Activated CD4-positive, alpha-beta T cell treated with anti-CD3 and anti-CD28 coated beads, Interleukin-2, amount 10 ng/mL, durations not matched to agents 7 days and 5 days (primary cell): ENCODE measurements around the gene ITGA5. TPM values are rescaled to one million over a fixed set of nuclear protein-coding genes. Genes with fewer than 3 reads are reported as not detected.

Experiments used
- CTCF ChIA-PET: fragments of 350-600 bp; sonication (Branson Sonifier 250); formaldehyde crosslinking; loops from one replicate; lab custom pipeline; 2021; ENCODE audit warnings: antibody characterized with exemption; lab: Charles Lee
- POLR2A ChIA-PET: fragments of 350-600 bp; sonication (Branson Sonifier 250); formaldehyde crosslinking; loops from one replicate; lab custom pipeline; 2021; ENCODE audit warnings: antibody characterized with exemption; lab: Charles Lee
- DNase-seq: peaks from one replicate; pipeline ENCODE4 v3.0.0-alpha.2; 2020
- H3K27ac Mint-ChIP-seq: one replicate; pipeline ENCODE4 v1.8.0; 2021; ENCODE audit warnings: mild to moderate bottlenecking, moderate library complexity, mixed read lengths
- H3K27me3 Mint-ChIP-seq: one replicate; pipeline ENCODE4 v1.8.0; 2021; ENCODE audit warnings: mixed read lengths
- H3K36me3 Mint-ChIP-seq: one replicate; pipeline ENCODE4 v1.8.0; 2021; ENCODE audit warnings: low read depth, mixed read lengths
- H3K4me1 Mint-ChIP-seq: one replicate; pipeline ENCODE4 v1.8.0; 2021; ENCODE audit warnings: mixed read lengths
- H3K4me3 Mint-ChIP-seq: one replicate; pipeline ENCODE4 v1.8.0; 2021; ENCODE audit warnings: mild to moderate bottlenecking, moderate library complexity, mixed read lengths
- H3K9me3 Mint-ChIP-seq: one replicate; pipeline ENCODE4 v1.8.0; 2021; ENCODE audit warnings: mixed read lengths
- total RNA-seq, 2 experiments: library from RNA; stranded (reverse); gene quantifications; one replicate each; pipeline ENCODE4 v1.2.3, GENCODE V29; 2021

ITGA5 gene
- total RNA-seq, 2 experiments from 2014 or later = 83.5 to 88.7 TPM

DNA sequence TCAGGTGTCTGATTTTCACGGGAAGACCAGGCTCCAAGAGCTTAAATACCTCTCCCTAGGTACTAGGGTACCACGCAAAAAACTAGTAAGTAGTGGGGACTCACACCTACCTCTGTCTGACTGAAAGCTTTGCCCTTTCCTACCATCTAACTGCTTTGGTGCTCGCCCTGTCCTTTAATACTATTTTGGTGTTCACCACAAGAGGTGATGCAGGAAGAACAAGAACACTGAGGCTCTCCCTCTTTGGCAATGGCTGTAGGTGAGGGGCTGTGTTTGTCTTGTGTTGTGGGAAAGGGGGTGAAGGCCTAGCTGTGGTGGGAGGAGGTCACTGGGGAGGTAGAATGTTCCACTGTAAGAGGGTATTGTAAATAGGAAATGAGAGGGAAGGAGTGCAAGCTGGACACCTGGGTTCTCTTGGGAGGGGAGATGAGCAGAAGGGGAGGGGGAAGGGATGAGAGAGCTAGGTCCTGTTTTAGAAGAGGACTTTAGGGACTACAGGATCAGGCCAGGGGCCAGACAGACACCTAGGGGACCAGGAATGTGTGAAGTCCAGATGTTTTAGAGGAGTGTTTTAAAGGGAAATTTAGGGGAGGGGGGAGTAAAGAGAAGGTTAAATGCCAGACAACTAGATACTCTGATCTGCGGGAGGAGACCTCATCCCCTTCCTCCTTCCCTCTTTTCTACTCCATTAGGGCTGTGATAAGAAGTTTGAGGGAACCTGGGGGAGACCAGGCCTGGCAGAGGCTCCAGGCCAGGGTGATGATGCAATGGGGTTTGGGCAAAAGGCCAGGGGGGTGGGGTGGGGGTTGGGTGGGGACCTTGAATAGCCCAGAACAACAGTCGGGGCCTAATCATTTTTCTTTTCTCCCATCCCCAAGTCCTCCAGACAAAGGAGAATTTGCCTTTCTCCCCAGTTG lies 2.1 kb downstream of the ITGA5 start:
- Mint-ChIP-seq H3K4me1 (peaks cover 79% of the 10 kb centered on the region), H3K27me3 (peaks cover 13% of the 10 kb centered on the region), H3K9me3 (no peaks in the 10 kb centered on the region), H3K4me3 (peak overlapping the region; percentile 98), H3K27ac (peak overlapping the region; percentile 94), H3K36me3 (peaks cover 17% of the 10 kb centered on the region)
- CTCF ChIA-PET = interaction anchor here (0.8 to 7.3 kb wide), 10 partner anchors 11 to 203 kb away, joined by 3 to 64 read pairs (median 6); no protein-coding TSS in a partner anchor
- DNase-seq = no peak
- POLR2A ChIA-PET = no interaction called here

- Mint-ChIP-seq H3K4me3 (no peak overlapping the region), H3K4me1 (peaks cover 77% of the 10 kb centered on the region)
- DNase-seq = no peak
Measured at GRCh38 chr12:54415221-54415929, 3.7 kb downstream of the ITGA5 start.

GRCh38 chr12:54413284-54414190 lies 5.5 kb downstream of the ITGA5 start:
- Mint-ChIP-seq H3K4me3 (peak overlapping the region; percentile 78), H3K27me3 (no peaks in the 10 kb centered on the region), H3K27ac (peak overlapping the region; percentile 95), H3K36me3 (peaks cover 25% of the 10 kb centered on the region), H3K9me3 (no peaks in the 10 kb centered on the region), H3K4me1 (peaks cover 72% of the 10 kb centered on the region)
- ChIA-PET POLR2A (interaction anchor here (0.9 kb wide), 1 partner anchor 10 kb away, joined by 3 read pairs; no protein-coding TSS in a partner anchor), CTCF (interaction anchor here (1.1 to 4.6 kb wide), 6 partner anchors 9 to 34 kb away, joined by 3 to 58 read pairs (median 11); no protein-coding TSS in a partner anchor)
- peak; percentile 89 for DNase-seq

More at GRCh38 chr12:54415221-54415929, 3.7 kb downstream of the ITGA5 start:
- CTCF ChIA-PET = interaction anchor here (0.9 to 7.3 kb wide), 11 partner anchors 9 to 202 kb away, joined by 3 to 64 read pairs (median 4); no protein-coding TSS in a partner anchor
- Mint-ChIP-seq H3K27me3 (no peaks in the 10 kb centered on the region), H3K9me3 (no peaks in the 10 kb centered on the region), H3K36me3 (peaks cover 24% of the 10 kb centered on the region), H3K27ac (peak overlapping the region; percentile 94)
- POLR2A ChIA-PET = interaction anchor here (0.5 to 0.7 kb wide), 2 partner anchors 134 to 1315 kb away, joined by 3 to 4 read pairs; no protein-coding TSS in a partner anchor

- peak; percentile 24 for DNase-seq
- no peaks in the 10 kb centered on the region for H3K9me3 Mint-ChIP-seq
- POLR2A ChIA-PET = interaction anchor here (0.6 to 0.9 kb wide), 3 partner anchors 9 to 174 kb away, joined by 3 read pairs; partner anchors contain the start of gene GTSF1
- H3K27ac Mint-ChIP-seq = peak overlapping the region; percentile 95
- CTCF ChIA-PET = interaction anchor here (1.1 to 4.6 kb wide), 5 partner anchors 9 to 33 kb away, joined by 3 to 58 read pairs (median 11); no protein-coding TSS in a partner anchor
- H3K4me1 Mint-ChIP-seq = peaks cover 74% of the 10 kb centered on the region
- H3K36me3 Mint-ChIP-seq = peaks cover 27% of the 10 kb centered on the region
- no peaks in the 10 kb centered on the region for H3K27me3 Mint-ChIP-seq
- H3K4me3 Mint-ChIP-seq = peak overlapping the region; percentile 78
Measured at GRCh38 chr12:54412786-54413185, 6.3 kb downstream of the ITGA5 start.

DNA sequence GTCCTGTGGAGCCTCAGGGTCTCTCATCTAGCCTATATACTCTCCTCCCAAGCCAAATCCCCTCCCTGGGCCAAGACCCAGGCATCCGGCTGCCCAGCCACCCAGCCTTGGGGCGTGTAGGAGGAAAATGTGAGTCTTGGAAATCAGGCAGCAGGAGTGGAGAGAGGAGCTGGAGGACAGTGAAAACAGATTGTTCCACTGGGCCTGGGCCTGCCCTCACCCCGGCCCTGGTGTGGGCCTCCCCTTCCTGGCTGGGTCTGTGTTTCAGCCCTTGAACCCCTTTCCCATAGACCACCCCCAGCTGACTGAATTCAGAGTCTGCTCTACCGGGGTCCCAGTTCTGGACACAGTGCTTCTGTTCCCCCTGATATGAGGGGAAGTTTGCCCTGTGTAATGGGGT lies 6.7 kb downstream of the ITGA5 start:
- no peaks in the 10 kb centered on the region for H3K9me3 Mint-ChIP-seq
- ChIA-PET CTCF (interaction anchor here (1.1 to 4.6 kb wide), 7 partner anchors 8 to 87 kb away, joined by 3 to 58 read pairs (median 11); no protein-coding TSS in a partner anchor), POLR2A (interaction anchor here (0.6 kb wide), 2 partner anchors 61 to 174 kb away, joined by 3 read pairs; partner anchors contain the start of gene GTSF1)
- no peak for DNase-seq
- H3K4me1 Mint-ChIP-seq = peaks cover 71% of the 10 kb centered on the region
- H3K36me3 Mint-ChIP-seq = peaks cover 27% of the 10 kb centered on the region
- peak overlapping the region; percentile 78 for H3K4me3 Mint-ChIP-seq
- H3K27ac Mint-ChIP-seq = peak overlapping the region; percentile 95
- H3K27me3 Mint-ChIP-seq = no peaks in the 10 kb centered on the region

GRCh38 chr12:54411391-54412241 lies 7.5 kb downstream of the ITGA5 start:
- H3K4me1 Mint-ChIP-seq = peaks cover 71% of the 10 kb centered on the region
- H3K9me3 Mint-ChIP-seq = no peaks in the 10 kb centered on the region
- no peaks in the 10 kb centered on the region for H3K27me3 Mint-ChIP-seq
- peaks cover 34% of the 10 kb centered on the region for H3K36me3 Mint-ChIP-seq
- POLR2A ChIA-PET = interaction anchor here (1.0 kb wide), 1 partner anchor 129 kb away, joined by 4 read pairs; no protein-coding TSS in a partner anchor
- H3K4me3 Mint-ChIP-seq = peak overlapping the region; percentile 78
- CTCF ChIA-PET = interaction anchor here (0.6 to 4.6 kb wide), 9 partner anchors 9 to 183 kb away, joined by 3 to 58 read pairs (median 4); no protein-coding TSS in a partner anchor
- DNase-seq = peak; percentile 69
- peak overlapping the region; percentile 95 for H3K27ac Mint-ChIP-seq

GRCh38 chr12:54409267-54409666 lies 9.8 kb downstream of the ITGA5 start:
- CTCF ChIA-PET = interaction anchor here (1.1 to 1.2 kb wide), 3 partner anchors 10 to 22 kb away, joined by 3 to 7 read pairs (median 4); no protein-coding TSS in a partner anchor
- Mint-ChIP-seq H3K36me3 (peaks cover 52% of the 10 kb centered on the region), H3K27me3 (no peaks in the 10 kb centered on the region), H3K9me3 (no peaks in the 10 kb centered on the region), H3K4me3 (no peak overlapping the region), H3K27ac (no peak overlapping the region), H3K4me1 (peaks cover 61% of the 10 kb centered on the region)
- POLR2A ChIA-PET = no interaction called here
- no peak for DNase-seq

- H3K4me1 Mint-ChIP-seq = peaks cover 42% of the 10 kb centered on the region
- H3K27me3 Mint-ChIP-seq = no peaks in the 10 kb centered on the region
- no peaks in the 10 kb centered on the region for H3K9me3 Mint-ChIP-seq
- DNase-seq = no peak
- no peak overlapping the region for H3K4me3 Mint-ChIP-seq
- ChIA-PET CTCF (interaction anchor here (0.8 kb wide), 1 partner anchor 13 kb away, joined by 3 read pairs; no protein-coding TSS in a partner anchor), POLR2A (no interaction called here)
- no peak overlapping the region for H3K27ac Mint-ChIP-seq
- H3K36me3 Mint-ChIP-seq = peaks cover 60% of the 10 kb centered on the region
Measured at GRCh38 chr12:54407183-54407905, 11.7 kb downstream of the ITGA5 start.

DNA sequence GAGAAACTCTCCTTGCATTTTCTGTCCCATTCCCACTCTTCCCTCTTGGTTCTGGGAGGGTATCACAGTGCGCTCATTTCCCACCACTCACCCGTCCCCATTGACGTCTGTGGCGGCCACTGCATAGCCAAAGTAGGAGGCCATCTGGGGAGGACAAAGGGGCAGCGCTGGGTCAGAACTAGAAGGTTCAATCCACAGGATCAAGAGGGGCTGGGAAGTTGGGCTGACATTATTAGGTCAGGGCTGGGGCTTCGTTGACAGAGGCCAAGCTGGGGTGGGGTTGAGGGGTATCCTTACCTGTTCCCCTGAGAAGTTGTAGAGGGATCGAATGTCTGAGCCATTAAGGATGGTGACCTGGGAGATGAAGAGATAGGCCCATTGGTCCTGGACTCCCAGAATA lies 13.5 kb downstream of the ITGA5 start:
- Mint-ChIP-seq H3K9me3 (no peaks in the 10 kb centered on the region), H3K27ac (no peak overlapping the region), H3K4me3 (no peak overlapping the region), H3K27me3 (no peaks in the 10 kb centered on the region), H3K4me1 (peaks cover 27% of the 10 kb centered on the region), H3K36me3 (peaks cover 66% of the 10 kb centered on the region)
- ChIA-PET CTCF (interaction anchor here (0.9 to 10.2 kb wide), 5 partner anchors 10 to 33 kb away, joined by 3 to 115 read pairs (median 5); no protein-coding TSS in a partner anchor), POLR2A (no interaction called here)
- DNase-seq = no peak

GRCh38 chr12:54405106-54405505 lies 14.0 kb downstream of the ITGA5 start:
- ChIA-PET POLR2A (no interaction called here), CTCF (interaction anchor here (1.2 to 10.2 kb wide), 4 partner anchors 9 to 33 kb away, joined by 3 to 115 read pairs (median 6); no protein-coding TSS in a partner anchor)
- no peak for DNase-seq
- Mint-ChIP-seq H3K4me1 (peaks cover 27% of the 10 kb centered on the region), H3K36me3 (peaks cover 69% of the 10 kb centered on the region), H3K27me3 (no peaks in the 10 kb centered on the region), H3K9me3 (no peaks in the 10 kb centered on the region), H3K4me3 (no peak overlapping the region), H3K27ac (no peak overlapping the region)
